Measurements from ENCODE around the gene SNX22. TPM values are rescaled to one million over a fixed set of nuclear protein-coding genes. Genes with fewer than 3 reads are reported as not detected.
A peak's percentile ranks its signal among the peaks of the same experiment; 100 is the strongest.

The SNX22 gene
- total RNA-seq, 6 experiments from 2014 or later = 0.07 to 0.21 (median 0.14) TPM; not detected in 2

- no peak for DNase-seq
- peak overlapping the region; percentile 85 for H3K4me3 Mint-ChIP-seq
- peaks cover 20% of the 10 kb centered on the region for H3K36me3 Mint-ChIP-seq (ENCODE audit: low read depth)
- no peaks in the 10 kb centered on the region for H3K9me3 Mint-ChIP-seq
- peaks cover 5% of the 10 kb centered on the region; the same call in 1 of the 2 replicates for H3K27me3 Mint-ChIP-seq (ENCODE audit: insufficient read depth)
- TF ChIP-seq CTCF (IDR thresholded peaks at IDR 0.05) = no peak
- H3K27ac Mint-ChIP-seq = peak overlapping the region; percentile 88
- H3K4me1 Mint-ChIP-seq (ENCODE audit: low read depth) = peaks cover 46% of the 10 kb centered on the region
These were observed 12.3 kb downstream of the SNX22 start for GRCh38 chr15:64163659-64164362.

- TF ChIP-seq CTCF (IDR thresholded peaks at IDR 0.05) = no peak
- no peak for DNase-seq
- peaks cover 5% of the 10 kb centered on the region; the same call in 1 of the 2 replicates for H3K27me3 Mint-ChIP-seq (ENCODE audit: insufficient read depth)
- H3K9me3 Mint-ChIP-seq = no peaks in the 10 kb centered on the region
- H3K4me1 Mint-ChIP-seq (ENCODE audit: low read depth) = peaks cover 42% of the 10 kb centered on the region
- peak overlapping the region; percentile 43 for H3K4me3 Mint-ChIP-seq
- peak overlapping the region; percentile 54; the same call in 1 of the 2 replicates for H3K27ac Mint-ChIP-seq
- H3K36me3 Mint-ChIP-seq (ENCODE audit: low read depth) = peaks cover 18% of the 10 kb centered on the region
These were observed 12.9 kb downstream of the SNX22 start for GRCh38 chr15:64164436-64164835.

GRCh38 chr15:64166102-64166890 is 14.8 kb downstream of the SNX22 start:
- H3K4me1 Mint-ChIP-seq (ENCODE audit: low read depth) = peaks cover 32% of the 10 kb centered on the region
- H3K4me3 Mint-ChIP-seq = no peak overlapping the region
- peaks cover 5% of the 10 kb centered on the region; the same call in 1 of the 2 replicates for H3K27me3 Mint-ChIP-seq (ENCODE audit: insufficient read depth)
- H3K36me3 Mint-ChIP-seq (ENCODE audit: low read depth) = peaks cover 16% of the 10 kb centered on the region
- 0 out of 2 replicates have a peak, but pooled peaks have one; percentile 7 for TF ChIP-seq CTCF (IDR thresholded peaks at IDR 0.05)
- no peaks in the 10 kb centered on the region for H3K9me3 Mint-ChIP-seq
- DNase-seq = no peak
- no peak overlapping the region for H3K27ac Mint-ChIP-seq

GRCh38 chr15:64180235-64180824 is 28.8 kb downstream of the SNX22 start:
- H3K27ac Mint-ChIP-seq = no peak overlapping the region
- no peaks in the 10 kb centered on the region for H3K9me3 Mint-ChIP-seq
- peaks cover 28% of the 10 kb centered on the region for H3K36me3 Mint-ChIP-seq (ENCODE audit: low read depth)
- DNase-seq = no peak
- no peak overlapping the region for H3K4me3 Mint-ChIP-seq
- H3K27me3 Mint-ChIP-seq (ENCODE audit: insufficient read depth) = no peaks in the 10 kb centered on the region; the same call in 1 of the 2 replicates
- H3K4me1 Mint-ChIP-seq (ENCODE audit: low read depth) = no peaks in the 10 kb centered on the region
- TF ChIP-seq CTCF (IDR thresholded peaks at IDR 0.05) = no peak

GRCh38 chr15:64182859-64183370 is 31.4 kb downstream of the SNX22 start:
- Mint-ChIP-seq H3K4me3 (no peak overlapping the region), H3K4me1 (ENCODE audit: low read depth) (peaks cover 7% of the 10 kb centered on the region), H3K9me3 (no peaks in the 10 kb centered on the region), H3K27ac (no peak overlapping the region), H3K36me3 (ENCODE audit: low read depth) (peaks cover 17% of the 10 kb centered on the region), H3K27me3 (ENCODE audit: insufficient read depth) (no peaks in the 10 kb centered on the region)
- no peak for TF ChIP-seq CTCF (IDR thresholded peaks at IDR 0.05)
- no peak for DNase-seq
